CD4-positive, alpha-beta T cell treated with Interleukin-1 beta for 1 hour (primary cell): ENCODE measurements around the gene SYDE2.
"Not testable (repeated sequence)": the region's sequence is repeated elsewhere in the genome, so short reads cannot be mapped to it uniquely, and the experiment has no call there.

Experiments
- DNase-seq, 2 donors: peaks; one replicate each; pipeline ENCODE4 v3.0.0-alpha.2; 2020 to 2022

SYDE2 gene

GRCh38 chr1:85200463-85201339 lies at the start of gene SYDE2:
SYDE2 (minus strand) TSS chr1:85201016; CDS start chr1:85200996, 20 bp downstream.
- peak; percentile 76 to 82 for DNase-seq

DNA sequence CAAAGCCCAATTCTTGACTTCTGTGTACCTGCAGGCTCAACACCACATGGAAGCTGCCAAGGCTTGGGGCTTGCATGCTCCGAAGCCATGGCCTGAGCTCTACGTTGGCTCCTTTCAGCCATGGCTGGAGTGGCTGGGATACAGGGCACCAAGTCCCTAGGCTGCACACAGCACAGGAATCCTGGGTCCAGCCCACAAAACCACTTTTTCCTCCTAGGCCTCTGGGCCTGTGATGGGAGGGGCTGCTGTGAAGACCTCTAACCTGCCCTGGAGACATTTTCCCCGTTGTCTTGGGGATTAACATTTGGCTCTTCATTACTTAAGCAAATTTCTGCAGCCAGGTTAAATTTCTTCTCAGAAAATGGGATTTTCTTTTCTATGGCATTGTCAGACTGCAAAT lies 48.2 kb upstream of the SYDE2 start:
- DNase-seq, result not testable (repeated sequence)

DNA sequence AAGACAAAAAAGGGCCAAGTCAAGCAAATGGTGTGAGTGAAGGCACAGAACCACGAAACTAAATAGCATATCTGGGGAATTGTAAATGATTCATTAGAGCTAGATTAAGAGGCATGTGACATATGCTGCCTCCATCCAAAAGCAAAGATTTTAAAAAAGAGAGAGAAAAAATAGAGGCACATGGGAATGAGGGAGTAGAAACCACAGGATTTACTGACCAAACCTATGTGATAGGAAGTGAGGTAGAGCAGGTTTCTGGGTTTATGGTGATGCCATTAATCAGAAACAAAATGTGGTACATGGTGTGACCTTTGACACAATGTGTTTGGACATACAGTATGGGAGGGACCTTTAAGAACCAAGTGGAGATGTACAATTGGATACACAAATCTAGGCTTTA lies 45.1 kb upstream of the SYDE2 start:
- no peak for DNase-seq

GRCh38 chr1:85245456-85245855 lies 44.6 kb upstream of the SYDE2 start:
- no peak for DNase-seq

GRCh38 chr1:85244271-85245061 lies 43.6 kb upstream of the SYDE2 start:
- no peak for DNase-seq

DNA sequence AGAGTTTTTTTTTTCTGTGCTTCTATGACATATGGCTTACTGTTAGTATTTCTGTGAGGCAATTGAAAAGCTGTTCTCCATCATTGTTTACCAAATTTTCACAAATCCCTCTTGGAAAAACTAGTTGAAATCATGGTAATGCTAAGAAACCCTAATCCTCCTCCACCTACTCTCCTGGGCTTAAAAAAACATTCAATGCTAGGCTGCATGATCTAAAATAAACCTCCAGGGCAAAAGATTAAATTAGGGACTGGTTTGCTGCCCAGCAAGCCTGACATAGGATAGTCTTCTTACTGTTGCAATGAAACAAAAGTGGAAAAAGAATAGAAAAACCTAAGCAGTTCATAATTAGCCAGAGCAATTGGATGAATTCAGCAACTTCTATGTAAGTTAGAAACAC lies 42.6 kb upstream of the SYDE2 start:
- no peak for DNase-seq

- DNase-seq, result no peak
These were observed 39.8 kb upstream of the SYDE2 start for GRCh38 chr1:85240643-85241042.

DNA sequence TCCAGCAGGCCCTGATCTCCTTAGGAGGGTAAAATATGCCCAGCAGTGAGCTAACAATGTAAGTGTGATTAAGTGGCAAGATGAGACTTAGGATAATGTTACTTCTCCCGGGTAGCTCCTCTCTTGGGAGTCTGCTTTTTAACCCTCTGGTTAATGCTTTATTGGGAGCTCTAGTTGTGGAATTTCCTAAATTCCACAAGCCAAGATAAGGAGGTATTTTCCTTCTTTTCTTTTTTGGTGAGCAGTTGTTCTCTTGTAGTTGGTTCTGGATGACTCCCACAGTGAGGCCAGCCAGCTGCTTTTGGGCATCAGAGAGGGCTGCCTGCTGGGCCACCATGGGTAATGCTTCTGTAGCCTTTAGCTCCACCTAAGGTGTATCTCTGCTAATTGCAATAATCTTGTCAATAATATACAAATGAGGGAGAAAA lies 39.4 kb upstream of the SYDE2 start:
- DNase-seq, result peak in 1 of 2 donors; percentile 24

DNA sequence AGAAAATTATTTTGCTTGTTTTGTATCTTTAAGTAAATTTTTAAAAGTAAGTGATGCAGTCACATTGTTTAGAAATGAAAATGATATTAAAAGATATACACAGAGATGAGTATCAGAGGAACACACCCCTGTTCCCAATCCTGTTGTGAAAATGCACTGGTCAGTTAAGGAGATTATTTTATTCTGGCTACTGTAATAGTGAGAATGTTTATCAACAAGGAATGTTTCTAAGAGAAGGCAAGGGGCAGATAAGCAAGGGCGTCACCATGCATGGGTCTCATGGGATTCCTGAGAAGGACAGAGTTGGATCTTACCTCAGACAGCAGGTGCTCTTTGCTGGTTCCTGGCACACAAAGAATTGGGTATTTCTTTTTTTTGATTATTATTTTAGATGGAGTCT lies 36.8 kb upstream of the SYDE2 start:
- DNase-seq, result no peak

DNA sequence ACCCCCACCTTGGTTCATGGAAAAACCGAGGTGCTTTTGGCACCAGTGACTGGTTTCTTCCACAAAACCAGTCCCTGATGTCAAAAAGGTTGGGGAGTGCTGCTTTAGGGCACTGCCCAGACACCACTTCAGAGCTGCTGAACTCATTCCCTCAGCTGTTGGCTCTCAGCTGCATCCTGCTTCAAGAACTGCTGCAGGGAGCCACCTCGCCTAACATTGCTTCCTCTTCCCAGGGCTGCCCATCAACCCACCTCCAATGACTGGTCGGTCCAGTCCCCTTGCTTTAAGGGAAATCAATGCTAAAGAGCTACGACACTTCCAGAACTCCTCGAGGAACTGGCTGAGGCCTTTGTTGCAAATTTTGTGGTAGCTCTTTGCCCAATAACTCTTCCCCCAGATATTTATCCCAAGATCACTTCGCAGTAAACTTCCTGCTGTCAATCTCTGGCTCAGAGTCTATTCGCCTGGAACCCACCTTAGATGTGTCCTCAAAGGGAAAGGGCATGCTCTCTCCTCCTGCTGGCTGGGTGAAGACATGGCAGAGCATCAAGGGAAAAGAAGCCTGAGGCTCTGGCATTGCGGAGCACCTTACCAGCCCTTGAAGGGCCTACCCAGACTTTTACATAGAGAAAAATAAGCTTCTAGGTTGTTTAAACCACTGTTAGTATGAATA lies 29.6 kb upstream of the SYDE2 start:
- peak in 1 of 2 donors; percentile 3 for DNase-seq

- no peak for DNase-seq
These were observed 28.8 kb upstream of the SYDE2 start for GRCh38 chr1:85229574-85230097.

DNA sequence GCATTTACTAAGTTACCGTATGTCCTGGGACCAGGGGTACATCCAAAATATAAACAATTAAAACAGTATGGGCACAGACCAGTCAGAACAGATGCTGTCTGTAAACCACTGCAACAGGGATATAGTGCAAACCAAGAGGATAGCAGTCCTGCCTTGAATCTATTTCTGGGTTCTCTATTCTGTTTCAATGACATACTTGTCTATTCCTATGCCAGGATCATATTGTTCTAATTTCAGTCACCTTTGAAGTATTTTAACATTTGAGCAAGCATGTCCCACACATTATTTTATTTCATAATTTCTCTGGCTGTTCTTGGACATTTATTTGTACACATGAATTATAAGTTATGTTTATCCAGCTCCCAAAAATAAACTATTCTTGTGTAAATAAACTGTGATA lies 28.2 kb upstream of the SYDE2 start:
- no peak for DNase-seq

GRCh38 chr1:85225624-85226380 lies 25.0 kb upstream of the SYDE2 start:
- no peak for DNase-seq

GRCh38 chr1:85224734-85225623 lies 24.2 kb upstream of the SYDE2 start:
- DNase-seq, result no peak

GRCh38 chr1:85224295-85224694 lies 23.5 kb upstream of the SYDE2 start:
- DNase-seq, result no peak

- no peak for DNase-seq
These were observed 22.5 kb upstream of the SYDE2 start for GRCh38 chr1:85223334-85223733.

GRCh38 chr1:85220756-85221201 lies 20.0 kb upstream of the SYDE2 start:
- no peak for DNase-seq

- no peak for DNase-seq
These were observed 19.2 kb upstream of the SYDE2 start for GRCh38 chr1:85219853-85220610.

DNA sequence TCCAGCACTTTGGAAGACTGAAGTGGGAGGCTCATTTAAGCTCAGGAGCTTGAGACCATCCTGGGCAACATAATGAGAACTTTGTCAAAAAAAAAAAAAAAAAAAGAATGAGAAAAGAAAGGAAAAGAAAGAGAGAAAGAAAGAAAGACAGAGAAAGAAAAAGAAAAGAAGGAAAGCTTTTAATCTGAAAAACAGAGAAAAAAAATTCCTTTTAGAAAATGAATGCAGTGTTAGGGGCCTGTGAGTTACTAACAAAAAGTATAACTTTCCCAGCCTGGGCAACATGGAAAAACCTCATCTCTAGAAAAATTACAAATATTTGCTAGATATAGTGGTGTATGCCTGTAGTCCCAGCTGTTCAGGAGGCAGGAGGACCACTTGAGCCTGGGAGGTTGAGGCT lies 15.9 kb upstream of the SYDE2 start:
- DNase-seq, result no peak

- DNase-seq, result no peak
These were observed 13.8 kb upstream of the SYDE2 start for GRCh38 chr1:85214654-85215053.
